Adrenal gland (tissue), 12 donors: ENCODE measurements around the gene C1QTNF5. TPM values are rescaled to one million over a fixed set of nuclear protein-coding genes. Genes with fewer than 3 reads are reported as not detected.
"Not testable (repeated sequence)": the region's sequence is repeated elsewhere in the genome, so short reads cannot be mapped to it uniquely, and the experiment has no call there.

ENCODE experiments used
- DNase-seq, 7 donors: peaks; one replicate each; pipeline ENCODE4 v3.0.0-alpha.2; 2019 to 2020
- H3K27ac ChIP-seq, 5 donors: fragments of 200-600 bp; sonication (generic) in 4 of 5; 1 replicate in 3 of 5; 2 replicates in 2 of 5; pipeline versions ENCODE4 v1.5.1 to v1.8.0; 2016 to 2020; ENCODE audit warnings: mild to moderate bottlenecking in 1 of 5
- H3K27me3 ChIP-seq: fragments of 200-600 bp; 2 replicates; pipeline ENCODE4 v1.8.0; 2021
- H3K36me3 ChIP-seq, 2 donors: fragments of 200-600 bp; replicated peaks in 1 of 2; 1 replicate in 1 of 2; 2 replicates in 1 of 2; pipeline versions ENCODE4 v1.5.1 to v1.8.0; 2018 to 2022
- H3K4me1 ChIP-seq, 2 donors: fragments of 200-600 bp; replicated peaks in 1 of 2; 1 replicate in 1 of 2; 2 replicates in 1 of 2; pipeline versions ENCODE4 v1.5.1 to v1.8.0; 2018 to 2021
- H3K4me3 ChIP-seq, 4 donors: fragments of 200-600 bp; sonication (generic) in 3 of 4; one replicate each; pipeline ENCODE4 v1.5.1; 2016 to 2018
- H3K9me3 ChIP-seq, 3 donors: fragments of 200-600 bp; sonication (generic) in 1 of 3; replicated peaks in 1 of 3; 1 replicate in 2 of 3; 2 replicates in 1 of 3; pipeline versions ENCODE4 v1.5.1 to v1.8.0; 2016 to 2021
- CTCF ChIP-seq, 6 experiments: fragments of 450-650 bp in 4 of 6; fragments of 200-600 bp in 2 of 6; sonication (generic) in 1 of 6; IDR thresholded peaks; 1 replicate in 5 of 6; 2 replicates in 1 of 6; pipeline versions ENCODE4 v1.5.1 to v1.8.0; 2016 to 2021; ENCODE audit warnings: antibody characterized with exemption in 6 of 6, mild to moderate bottlenecking in 2 of 6, moderate library complexity in 1 of 6
- POLR2A ChIP-seq, 2 donors: fragments of 450-650 bp; IDR thresholded peaks; one replicate each; pipeline ENCODE4 v1.6.1; 2017; ENCODE audit warnings: antibody characterized with exemption in 2 of 2, mild to moderate bottlenecking in 2 of 2, moderate library complexity in 1 of 2
- WGBS, 4 donors: extraction: QIAGEN DNeasy Blood & Tissue Kit in 2 of 4; methylation state at CpG; one replicate each; pipeline versions ENCODE4 v1.1.5 to v1.1.7; 2013 to 2017; 5-methylcytosine and 5-hydroxymethylcytosine counted together
- intact Hi-C, 2 donors: fragments of 100-400 bp; cut with DNase I; formaldehyde crosslinking; loops; one replicate each; pipeline versions ENCODE4 v1.14.1 to v1.15.0; 2022 to 2023
- polyA plus RNA-seq, 3 donors: library from polyadenylated mRNA; stranded (reverse); fragments of 200-250 nt in 2 of 3; fragments of 350-450 nt in 1 of 3; fragmentation: Illumina TruSeq in 1 of 3; extraction: RNeasy Lipid Tissue Mini Kit (QIAGEN cat#74804) in 1 of 3; gene quantifications; one replicate each; pipeline ENCODE4 v1.2.3, GENCODE V29; 2013 to 2014
- total RNA-seq, 9 donors: library from RNA; depleted of rRNA in 4 of 9; stranded (reverse); fragments of >200 nt in 4 of 9; fragments of 120-200 nt in 1 of 9; fragmentation: NEBNext Ultra II Directional in 1 of 9; extraction: Animal tissue kit (Norgen Biotek cat#: 25700) in 1 of 9; gene quantifications; one replicate each; pipeline versions ENCODE4 v1.1.0 to v1.2.4, GENCODE V29; 2013 to 2023
- donor health status: healthy with polysubstance abuse.
- donor health status: Bipolar disorder and iron deficiency.
- donor health status: DM: yes; HTN: yes; CAD: no.
- donor health status: DM: no; HTN: no; CAD: no.
- donor health status: DM: no; HTN: no; CAD: no.
- donor health status: DM: yes; HTN: yes; CAD: no.

The C1QTNF5 gene
- total and polyA plus RNA-seq, 12 donors: 1.8 to 46.9 (median 20.6) TPM

- DNase-seq: no peak
- WGBS, 4 donors: 64 to 81% (median 75%) methylated on average over 2 of the region's 2 CpGs
- no peak overlapping the region for H3K4me3 ChIP-seq
- H3K4me1 ChIP-seq: peaks cover 6 to 14% of the 10 kb centered on the region in 2 donors
- H3K27me3 ChIP-seq: no peaks in the 10 kb centered on the region
- TF ChIP-seq POLR2A (IDR thresholded peaks at IDR 0.05): no peak
- TF ChIP-seq CTCF (IDR thresholded peaks at IDR 0.05): no peak
- intact Hi-C loops: loop anchor here in 1 of 2 donors (10.0 kb wide), 1 partner anchor 90 kb away; no protein-coding TSS in a partner anchor
- H3K27ac ChIP-seq: no peak overlapping the region
- H3K9me3 ChIP-seq: no peaks in the 10 kb centered on the region
- no peaks in the 10 kb centered on the region for H3K36me3 ChIP-seq
Observed at GRCh38 chr11:119384332-119384731, 43.6 kb upstream of the C1QTNF5 start.

GRCh38 chr11:119382513-119382912 is 41.8 kb upstream of the C1QTNF5 start:
- H3K27me3 ChIP-seq, DNase-seq, H3K4me3 ChIP-seq, H3K27ac ChIP-seq, H3K36me3 ChIP-seq, H3K9me3 ChIP-seq: not testable (repeated sequence)
- intact Hi-C loops: loop anchor here in 1 of 2 donors (10.0 kb wide), 1 partner anchor 92 kb away; no protein-coding TSS in a partner anchor
- 78 to 86% (median 85%) methylated on average over 14 of the region's 14 CpGs for WGBS, 4 donors
- peaks cover 6 to 14% of the 10 kb centered on the region in 2 donors for H3K4me1 ChIP-seq

GRCh38 chr11:119382101-119382500 is 41.4 kb upstream of the C1QTNF5 start:
- DNase-seq: no peak
- Histone ChIP-seq H3K27ac (no peak overlapping the region), H3K9me3 (no peaks in the 10 kb centered on the region), H3K4me1 (peaks cover 6 to 14% of the 10 kb centered on the region in 2 donors), H3K4me3 (peak overlapping the region in 2 of 4 donors; percentile 19 to 60), H3K36me3 (no peaks in the 10 kb centered on the region), H3K27me3 (no peaks in the 10 kb centered on the region)
- no peak for TF ChIP-seq POLR2A (IDR thresholded peaks at IDR 0.05)
- TF ChIP-seq CTCF (IDR thresholded peaks at IDR 0.05): no peak
- 5 to 9% (median 7%) methylated on average over 9 of the region's 9 CpGs for WGBS, 4 donors
- intact Hi-C loops: loop anchor here in 1 of 2 donors (10.0 kb wide), 1 partner anchor 93 kb away; no protein-coding TSS in a partner anchor

GRCh38 chr11:119381181-119381988 is 40.7 kb upstream of the C1QTNF5 start, which contains the start of gene USP2:
Gene USP2 (minus strand): TSS chr11:119381690. CDS start chr11:119373480, 8,210 bp downstream.
- Histone ChIP-seq H3K4me3 (peak within 1 kb of the TSS in 2 of 4 donors; percentile 41 to 60), H3K4me1 (peaks cover 9 to 18% of the 10 kb centered on the region in 2 donors), H3K27ac (peak within 1 kb of the TSS in 3 of 5 donors; percentile 24 to 71 (median 55)), H3K9me3 (no peaks in the 10 kb centered on the region), H3K27me3 (no peaks in the 10 kb centered on the region), H3K36me3 (no peaks in the 10 kb centered on the region)
- peak; percentile 97 to 99 (median 97) for DNase-seq
- TF ChIP-seq CTCF (IDR thresholded peaks at IDR 0.05) (peak; percentile 83 to 97 (median 86)), POLR2A (IDR thresholded peaks at IDR 0.05) (peak in 1 of 2 donors; percentile 80)
- 0 to 1% (median 1%) methylated on average over 24 to 54 of the region's 54 CpGs for WGBS, 4 donors
- intact Hi-C loops: loop anchor here in 1 of 2 donors (10.0 kb wide), 1 partner anchor 93 kb away; no protein-coding TSS in a partner anchor
